DMS53 (cell line): ENCODE measurements around the gene TMEM53.
A peak's percentile ranks its signal among the peaks of the same experiment; 100 is the strongest.

Experiments used
- DNase-seq: peaks from one replicate; lab custom pipeline; 2025; lab: John Stamatoyannopoulos, UW

TMEM53 gene

DNA sequence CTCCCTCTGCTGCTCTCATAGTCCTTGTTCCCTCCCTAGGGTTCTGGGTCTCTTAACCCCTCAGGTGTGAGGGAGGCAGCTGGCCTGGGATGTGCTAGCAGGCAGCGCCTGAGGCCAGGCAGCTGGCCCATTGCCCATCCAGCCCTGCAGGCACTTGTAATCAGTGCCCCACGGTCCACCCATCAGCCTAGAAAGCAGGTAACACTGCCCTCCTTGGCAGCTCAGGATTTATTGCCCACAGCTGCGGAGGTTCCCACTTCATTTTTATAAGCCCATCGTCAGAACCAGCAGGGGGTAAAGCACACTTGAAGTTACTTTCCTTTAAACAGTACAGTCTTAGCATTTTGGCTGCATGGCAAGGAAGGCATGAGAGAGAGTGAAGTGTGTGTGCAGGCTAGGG, 70.6 kb downstream of the TMEM53 start:
- DNase-seq: peak; percentile 61
